GM23248 (cell line): ENCODE results near the gene HEXIM1.

ENCODE experiments used
- EZH2 ChIP-seq: fragments of 200-600 bp; sonication (generic); IDR thresholded peaks from 2 replicates; pipeline ENCODE4 v1.6.1; 2018; ENCODE audit warnings: antibody characterized with exemption, mild to moderate bottlenecking; ENCODE audit not compliant: insufficient read depth, poor library complexity, severe bottlenecking
- EZH2phosphoT487 ChIP-seq: fragments of 200-600 bp; sonication (generic); IDR thresholded peaks from 2 replicates; pipeline ENCODE4 v1.6.1; 2018; ENCODE audit warnings: antibody characterized with exemption, moderate library complexity, mild to moderate bottlenecking, low read depth; ENCODE audit not compliant: insufficient read depth

- TF ChIP-seq EZH2 (no peak), EZH2phosphoT487 (no peak)
Observed at GRCh38 chr17:45125509-45125908, 22.8 kb upstream of the HEXIM1 start.
